ENCODE results near the gene ZSWIM3. TPM values are rescaled to one million over a fixed set of nuclear protein-coding genes. Genes with fewer than 3 reads are reported as not detected.

The ZSWIM3 gene
- total and polyA plus RNA-seq, 2 of the 13 experiments (the other 11 are each of a cell fraction or from before 2014, with no cell fraction given): 5.2 to 5.8 TPM

DNA sequence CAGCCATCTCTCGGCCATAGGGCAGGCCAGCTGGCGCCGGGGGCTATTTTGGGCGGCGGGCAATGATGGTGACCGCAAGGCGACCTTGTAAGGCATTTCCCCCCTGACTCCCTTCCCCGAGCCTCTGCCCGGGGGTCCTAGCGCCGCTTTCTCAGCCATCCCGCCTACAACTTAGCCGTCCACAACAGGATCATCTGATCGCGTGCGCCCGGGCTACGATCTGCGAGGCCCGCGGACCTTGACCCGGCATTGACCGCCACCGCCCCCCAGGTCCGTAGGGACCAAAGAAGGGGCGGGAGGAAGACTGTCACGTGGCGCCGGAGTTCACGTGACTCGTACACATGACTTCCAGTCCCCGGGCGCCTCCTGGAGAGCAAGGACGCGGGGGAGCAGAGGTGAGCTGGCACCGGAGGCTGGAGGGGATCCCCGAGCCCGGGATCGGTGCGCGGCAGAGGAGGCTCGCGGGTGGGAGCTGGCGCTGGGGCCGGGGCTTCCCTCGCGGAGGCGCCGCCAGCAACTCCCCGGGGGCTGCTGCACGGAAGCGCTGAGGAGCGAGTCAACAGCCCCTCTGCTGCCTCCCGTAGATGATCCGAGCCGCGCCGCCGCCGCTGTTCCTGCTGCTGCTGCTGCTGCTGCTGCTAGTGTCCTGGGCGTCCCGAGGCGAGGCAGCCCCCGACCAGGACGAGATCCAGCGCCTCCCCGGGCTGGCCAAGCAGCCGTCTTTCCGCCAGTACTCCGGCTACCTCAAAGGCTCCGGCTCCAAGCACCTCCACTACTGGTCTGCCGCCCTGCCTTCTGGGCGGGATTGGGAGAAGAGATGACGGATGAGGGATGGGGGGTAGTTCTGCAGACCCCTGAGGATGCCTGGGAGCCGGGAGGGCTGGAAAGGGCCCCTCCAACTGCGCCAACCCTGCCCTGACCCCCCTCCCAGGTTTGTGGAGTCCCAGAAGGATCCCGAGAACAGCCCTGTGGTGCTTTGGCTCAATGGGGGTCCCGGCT lies 33.9 kb downstream of the ZSWIM3 start, which contains the start of the genes CTSA and NEURL2 (continued):
- TF ChIP-seq, protein P1, sequence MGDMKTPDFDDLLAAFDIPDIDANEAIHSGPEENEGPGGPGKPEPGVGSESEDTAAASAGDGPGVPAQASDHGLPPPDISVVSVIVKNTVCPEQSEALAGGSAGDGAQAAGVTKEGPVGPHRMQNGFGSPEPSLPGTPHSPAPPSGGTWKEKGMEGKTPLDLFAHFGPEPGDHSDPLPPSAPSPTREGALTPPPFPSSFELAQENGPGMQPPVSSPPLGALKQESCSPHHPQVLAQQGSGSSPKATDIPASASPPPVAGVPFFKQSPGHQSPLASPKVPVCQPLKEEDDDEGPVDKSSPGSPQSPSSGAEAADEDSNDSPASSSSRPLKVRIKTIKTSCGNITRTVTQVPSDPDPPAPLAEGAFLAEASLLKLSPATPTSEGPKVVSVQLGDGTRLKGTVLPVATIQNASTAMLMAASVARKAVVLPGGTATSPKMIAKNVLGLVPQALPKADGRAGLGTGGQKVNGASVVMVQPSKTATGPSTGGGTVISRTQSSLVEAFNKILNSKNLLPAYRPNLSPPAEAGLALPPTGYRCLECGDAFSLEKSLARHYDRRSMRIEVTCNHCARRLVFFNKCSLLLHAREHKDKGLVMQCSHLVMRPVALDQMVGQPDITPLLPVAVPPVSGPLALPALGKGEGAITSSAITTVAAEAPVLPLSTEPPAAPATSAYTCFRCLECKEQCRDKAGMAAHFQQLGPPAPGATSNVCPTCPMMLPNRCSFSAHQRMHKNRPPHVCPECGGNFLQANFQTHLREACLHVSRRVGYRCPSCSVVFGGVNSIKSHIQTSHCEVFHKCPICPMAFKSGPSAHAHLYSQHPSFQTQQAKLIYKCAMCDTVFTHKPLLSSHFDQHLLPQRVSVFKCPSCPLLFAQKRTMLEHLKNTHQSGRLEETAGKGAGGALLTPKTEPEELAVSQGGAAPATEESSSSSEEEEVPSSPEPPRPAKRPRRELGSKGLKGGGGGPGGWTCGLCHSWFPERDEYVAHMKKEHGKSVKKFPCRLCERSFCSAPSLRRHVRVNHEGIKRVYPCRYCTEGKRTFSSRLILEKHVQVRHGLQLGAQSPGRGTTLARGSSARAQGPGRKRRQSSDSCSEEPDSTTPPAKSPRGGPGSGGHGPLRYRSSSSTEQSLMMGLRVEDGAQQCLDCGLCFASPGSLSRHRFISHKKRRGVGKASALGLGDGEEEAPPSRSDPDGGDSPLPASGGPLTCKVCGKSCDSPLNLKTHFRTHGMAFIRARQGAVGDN (CRISPR knock-in tag; IDR thresholded peaks at IDR 0.05): peak; percentile 95
- TF ChIP-seq ZNF451 (CRISPR knock-in tag; IDR thresholded peaks at IDR 0.05): peak; percentile 100
- no peak; the same call in none of the 2 replicates for TF ChIP-seq SMYD3 (CRISPR knock-in tag; IDR thresholded peaks at IDR 0.05)
- TF ChIP-seq, protein P2, sequence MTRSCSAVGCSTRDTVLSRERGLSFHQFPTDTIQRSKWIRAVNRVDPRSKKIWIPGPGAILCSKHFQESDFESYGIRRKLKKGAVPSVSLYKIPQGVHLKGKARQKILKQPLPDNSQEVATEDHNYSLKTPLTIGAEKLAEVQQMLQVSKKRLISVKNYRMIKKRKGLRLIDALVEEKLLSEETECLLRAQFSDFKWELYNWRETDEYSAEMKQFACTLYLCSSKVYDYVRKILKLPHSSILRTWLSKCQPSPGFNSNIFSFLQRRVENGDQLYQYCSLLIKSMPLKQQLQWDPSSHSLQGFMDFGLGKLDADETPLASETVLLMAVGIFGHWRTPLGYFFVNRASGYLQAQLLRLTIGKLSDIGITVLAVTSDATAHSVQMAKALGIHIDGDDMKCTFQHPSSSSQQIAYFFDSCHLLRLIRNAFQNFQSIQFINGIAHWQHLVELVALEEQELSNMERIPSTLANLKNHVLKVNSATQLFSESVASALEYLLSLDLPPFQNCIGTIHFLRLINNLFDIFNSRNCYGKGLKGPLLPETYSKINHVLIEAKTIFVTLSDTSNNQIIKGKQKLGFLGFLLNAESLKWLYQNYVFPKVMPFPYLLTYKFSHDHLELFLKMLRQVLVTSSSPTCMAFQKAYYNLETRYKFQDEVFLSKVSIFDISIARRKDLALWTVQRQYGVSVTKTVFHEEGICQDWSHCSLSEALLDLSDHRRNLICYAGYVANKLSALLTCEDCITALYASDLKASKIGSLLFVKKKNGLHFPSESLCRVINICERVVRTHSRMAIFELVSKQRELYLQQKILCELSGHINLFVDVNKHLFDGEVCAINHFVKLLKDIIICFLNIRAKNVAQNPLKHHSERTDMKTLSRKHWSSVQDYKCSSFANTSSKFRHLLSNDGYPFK (CRISPR knock-in tag; IDR thresholded peaks at IDR 0.05; ENCODE audit: borderline replicate concordance): peak; percentile 95
- TF ChIP-seq RBM39 (IDR thresholded peaks at IDR 0.05; ENCODE audit: low read depth, low read length, poor library complexity, severe bottlenecking): peak; percentile 91
- peak; percentile 92; the same call in 1 of the 2 replicates for TF ChIP-seq KAT7 (CRISPR knock-in tag; IDR thresholded peaks at IDR 0.05; ENCODE audit: borderline replicate concordance)
- TF ChIP-seq ZNF292 (CRISPR knock-in tag; IDR thresholded peaks at IDR 0.05; ENCODE audit: borderline replicate concordance, low read depth): peak; percentile 92; the same call in 1 of the 2 replicates
- TF ChIP-seq SP1 (IDR thresholded peaks at IDR 0.05): no peak
- peak; percentile 99 for TF ChIP-seq SP1 (CRISPR knock-in tag; IDR thresholded peaks at IDR 0.05)
- peak; percentile 13 for TF ChIP-seq AGO2 (optimal IDR thresholded peaks at IDR 0.05; ENCODE audit: low read depth, low read length)
- TF ChIP-seq, protein P3, sequence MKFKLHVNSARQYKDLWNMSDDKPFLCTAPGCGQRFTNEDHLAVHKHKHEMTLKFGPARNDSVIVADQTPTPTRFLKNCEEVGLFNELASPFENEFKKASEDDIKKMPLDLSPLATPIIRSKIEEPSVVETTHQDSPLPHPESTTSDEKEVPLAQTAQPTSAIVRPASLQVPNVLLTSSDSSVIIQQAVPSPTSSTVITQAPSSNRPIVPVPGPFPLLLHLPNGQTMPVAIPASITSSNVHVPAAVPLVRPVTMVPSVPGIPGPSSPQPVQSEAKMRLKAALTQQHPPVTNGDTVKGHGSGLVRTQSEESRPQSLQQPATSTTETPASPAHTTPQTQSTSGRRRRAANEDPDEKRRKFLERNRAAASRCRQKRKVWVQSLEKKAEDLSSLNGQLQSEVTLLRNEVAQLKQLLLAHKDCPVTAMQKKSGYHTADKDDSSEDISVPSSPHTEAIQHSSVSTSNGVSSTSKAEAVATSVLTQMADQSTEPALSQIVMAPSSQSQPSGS (CRISPR knock-in tag; IDR thresholded peaks at IDR 0.05): peak; percentile 97
- TF ChIP-seq TGIF2 (CRISPR knock-in tag; IDR thresholded peaks at IDR 0.05): peak; percentile 99
- TF ChIP-seq FOXP1 (IDR thresholded peaks at IDR 0.05): no peak
- TF ChIP-seq FOXP1 (CRISPR knock-in tag; IDR thresholded peaks at IDR 0.05): peak; percentile 71; the same call in 1 of the 2 replicates
- TF ChIP-seq ATAD3A (CRISPR knock-in tag; IDR thresholded peaks at IDR 0.05): no peak; the same call in 1 of the 2 replicates
- peak; percentile 99 for TF ChIP-seq SRSF1 (optimal IDR thresholded peaks at IDR 0.05; ENCODE audit: low read depth, low read length)
- TF ChIP-seq FOXM1 (CRISPR knock-in tag; IDR thresholded peaks at IDR 0.05): no peak; the same call in 1 of the 2 replicates
- 0 out of 2 replicates have a peak, but pooled peaks have one; percentile 92 for TF ChIP-seq ZNF75D (CRISPR knock-in tag; IDR thresholded peaks at IDR 0.05; ENCODE audit: borderline replicate concordance)
- TF ChIP-seq KDM3A (CRISPR knock-in tag; IDR thresholded peaks at IDR 0.05; ENCODE audit: low read depth): peak; percentile 100
- TF ChIP-seq ZNF781 (CRISPR knock-in tag; IDR thresholded peaks at IDR 0.05; ENCODE audit: borderline replicate concordance, not compliant biosample characterization): peak; percentile 99
- TF ChIP-seq PLRG1 (conservative IDR thresholded peaks at IDR 0.05): no peak

All from HepG2 (cell line).